DND-41 (cell line): ENCODE data around the gene KCNQ5.

Source experiments
- CTCF ChIP-seq: IDR thresholded peaks from 2 replicates; pipeline ENCODE4 v1.5.1; 2012; ENCODE audit warnings: borderline replicate concordance, low read length, moderate library complexity, mild to moderate bottlenecking; ENCODE audit not compliant: poor library complexity, severe bottlenecking; ENCODE audit errors: extremely low read depth
- EZH2 ChIP-seq: IDR thresholded peaks from 3 replicates; pipeline ENCODE4 v1.6.1; 2012; ENCODE audit warnings: borderline replicate concordance, low read depth, mild to moderate bottlenecking, moderate library complexity, low read length, inconsistent platforms; ENCODE audit not compliant: severe bottlenecking

GRCh38 chr6:73028893-73029450, 407.1 kb downstream of the KCNQ5 start:
- TF ChIP-seq CTCF (no peak), EZH2 (no peak)
